Glutamatergic neuron (in vitro differentiated cells): ENCODE measurements around the gene AP1G2. TPM values are rescaled to one million over a fixed set of nuclear protein-coding genes. Genes with fewer than 3 reads are reported as not detected.

Experiments
- DNase-seq: peaks from one replicate; pipeline ENCODE4 v3.0.0; 2022
- H3K27ac Mint-ChIP-seq: one replicate; pipeline ENCODE4 v1.8.0; 2020; ENCODE audit warnings: mild to moderate bottlenecking, mixed read lengths, inconsistent platforms; ENCODE audit not compliant: unreplicated experiment
- H3K27me3 Mint-ChIP-seq: one replicate; pipeline ENCODE4 v1.8.0; 2020; ENCODE audit warnings: mild to moderate bottlenecking, moderate library complexity, mixed read lengths, inconsistent platforms; ENCODE audit not compliant: unreplicated experiment
- H3K36me3 Mint-ChIP-seq: one replicate; pipeline ENCODE4 v1.8.0; 2020; ENCODE audit warnings: mild to moderate bottlenecking, mixed read lengths, inconsistent platforms; ENCODE audit not compliant: unreplicated experiment
- H3K4me1 Mint-ChIP-seq: one replicate; pipeline ENCODE4 v1.8.0; 2020; ENCODE audit warnings: mild to moderate bottlenecking, low read depth, mixed read lengths, inconsistent platforms; ENCODE audit not compliant: unreplicated experiment
- H3K4me3 Mint-ChIP-seq: one replicate; pipeline ENCODE4 v1.8.0; 2020; ENCODE audit warnings: mild to moderate bottlenecking, mixed read lengths, inconsistent platforms; ENCODE audit not compliant: unreplicated experiment
- H3K9me3 Mint-ChIP-seq: one replicate; pipeline ENCODE4 v1.8.0; 2020; ENCODE audit warnings: mild to moderate bottlenecking, moderate library complexity, mixed read lengths, inconsistent platforms; ENCODE audit not compliant: unreplicated experiment
- total RNA-seq: library from RNA; stranded (reverse); fragmentation: NEBNext Ultra II Directional; extraction: Animal tissue kit (Norgen Biotek cat#: 25700); gene quantifications from one replicate; pipeline ENCODE4 v1.2.1, GENCODE V29; 2021; ENCODE audit not compliant: unreplicated experiment
- TF ChIP-seq, protein P1 (sequence below): fragments of 200-600 bp; sonication (generic); IDR thresholded peaks from one replicate; pipeline ENCODE4 v1.5.0; 2021; ENCODE audit not compliant: partially characterized antibody, unreplicated experiment

The AP1G2 gene
- total RNA-seq, 1 donor from 2014 or later, result 105 TPM

- DNase-seq, result no peak
- no peak overlapping the region for H3K27ac Mint-ChIP-seq
- no peak overlapping the region for H3K4me3 Mint-ChIP-seq
- H3K4me1 Mint-ChIP-seq, result no peaks in the 10 kb centered on the region
- peaks cover 7% of the 10 kb centered on the region for H3K9me3 Mint-ChIP-seq
- TF ChIP-seq, protein P1, sequence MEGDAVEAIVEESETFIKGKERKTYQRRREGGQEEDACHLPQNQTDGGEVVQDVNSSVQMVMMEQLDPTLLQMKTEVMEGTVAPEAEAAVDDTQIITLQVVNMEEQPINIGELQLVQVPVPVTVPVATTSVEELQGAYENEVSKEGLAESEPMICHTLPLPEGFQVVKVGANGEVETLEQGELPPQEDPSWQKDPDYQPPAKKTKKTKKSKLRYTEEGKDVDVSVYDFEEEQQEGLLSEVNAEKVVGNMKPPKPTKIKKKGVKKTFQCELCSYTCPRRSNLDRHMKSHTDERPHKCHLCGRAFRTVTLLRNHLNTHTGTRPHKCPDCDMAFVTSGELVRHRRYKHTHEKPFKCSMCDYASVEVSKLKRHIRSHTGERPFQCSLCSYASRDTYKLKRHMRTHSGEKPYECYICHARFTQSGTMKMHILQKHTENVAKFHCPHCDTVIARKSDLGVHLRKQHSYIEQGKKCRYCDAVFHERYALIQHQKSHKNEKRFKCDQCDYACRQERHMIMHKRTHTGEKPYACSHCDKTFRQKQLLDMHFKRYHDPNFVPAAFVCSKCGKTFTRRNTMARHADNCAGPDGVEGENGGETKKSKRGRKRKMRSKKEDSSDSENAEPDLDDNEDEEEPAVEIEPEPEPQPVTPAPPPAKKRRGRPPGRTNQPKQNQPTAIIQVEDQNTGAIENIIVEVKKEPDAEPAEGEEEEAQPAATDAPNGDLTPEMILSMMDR, result no peak
- H3K27me3 Mint-ChIP-seq, result no peaks in the 10 kb centered on the region
- H3K36me3 Mint-ChIP-seq, result no peaks in the 10 kb centered on the region
Observed at GRCh38 chr14:23603103-23603502, 35.5 kb upstream of the AP1G2 start.

GRCh38 chr14:23602181-23603095 lies 34.8 kb upstream of the AP1G2 start:
- TF ChIP-seq, protein P1, result no peak
- peaks cover 7% of the 10 kb centered on the region for H3K9me3 Mint-ChIP-seq
- H3K36me3 Mint-ChIP-seq, result no peaks in the 10 kb centered on the region
- H3K27me3 Mint-ChIP-seq, result no peaks in the 10 kb centered on the region
- no peaks in the 10 kb centered on the region for H3K4me1 Mint-ChIP-seq
- H3K4me3 Mint-ChIP-seq, result no peak overlapping the region
- DNase-seq, result no peak
- H3K27ac Mint-ChIP-seq, result no peak overlapping the region

DNA sequence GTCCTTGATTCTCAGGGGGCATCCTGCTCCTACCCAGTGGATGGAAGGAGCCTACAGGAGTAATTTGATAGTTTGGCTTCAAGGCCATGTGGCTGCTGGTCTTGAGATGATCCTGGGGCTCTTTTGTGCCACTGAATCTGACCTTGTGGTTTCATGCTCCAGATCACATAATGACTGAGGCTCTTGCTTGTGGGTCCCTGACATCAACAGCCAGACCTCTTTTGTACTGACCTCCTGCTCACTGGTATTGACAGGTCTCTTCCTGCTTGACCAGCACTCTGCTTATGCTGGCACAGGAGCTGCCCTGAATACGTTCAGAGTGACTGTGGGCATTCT lies 34.2 kb upstream of the AP1G2 start:
- TF ChIP-seq, protein P1, result no peak
- DNase-seq, result no peak
- H3K27ac Mint-ChIP-seq, result no peak overlapping the region
- H3K4me1 Mint-ChIP-seq, result no peaks in the 10 kb centered on the region
- no peaks in the 10 kb centered on the region for H3K27me3 Mint-ChIP-seq
- no peaks in the 10 kb centered on the region for H3K36me3 Mint-ChIP-seq
- H3K9me3 Mint-ChIP-seq, result peaks cover 7% of the 10 kb centered on the region
- H3K4me3 Mint-ChIP-seq, result no peak overlapping the region

DNA sequence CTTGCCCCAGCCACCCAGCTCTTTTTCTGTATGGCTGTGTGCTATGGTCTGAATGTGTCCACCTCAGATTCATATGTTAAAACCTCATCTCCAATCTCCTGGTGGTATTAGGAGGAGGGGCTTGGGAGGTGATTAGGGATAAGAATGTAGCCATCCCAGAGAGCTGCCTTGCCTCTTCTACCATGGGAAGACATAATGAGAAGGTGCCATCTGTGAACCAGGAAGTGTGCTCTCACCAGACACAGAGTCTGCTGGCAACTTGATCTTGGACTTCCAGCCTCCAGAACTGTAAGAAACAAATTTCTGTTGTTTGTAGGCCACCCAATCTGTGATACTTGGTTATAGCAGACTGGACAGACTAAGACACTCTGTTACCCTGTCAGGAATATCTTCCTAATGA lies 33.8 kb upstream of the AP1G2 start:
- Mint-ChIP-seq H3K27me3 (no peaks in the 10 kb centered on the region), H3K4me3 (no peak overlapping the region), H3K9me3 (peaks cover 5% of the 10 kb centered on the region), H3K4me1 (no peaks in the 10 kb centered on the region), H3K36me3 (no peaks in the 10 kb centered on the region), H3K27ac (no peak overlapping the region)
- TF ChIP-seq, protein P1, result no peak
- no peak for DNase-seq

- H3K4me1 Mint-ChIP-seq, result no peaks in the 10 kb centered on the region
- no peaks in the 10 kb centered on the region for H3K36me3 Mint-ChIP-seq
- H3K9me3 Mint-ChIP-seq, result peaks cover 5% of the 10 kb centered on the region
- no peak for DNase-seq
- TF ChIP-seq, protein P1, result no peak
- no peaks in the 10 kb centered on the region for H3K27me3 Mint-ChIP-seq
- no peak overlapping the region for H3K27ac Mint-ChIP-seq
- no peak overlapping the region for H3K4me3 Mint-ChIP-seq
Observed at GRCh38 chr14:23600806-23601205, 33.2 kb upstream of the AP1G2 start.
